Bronchial epithelial cell (primary cell): ENCODE measurements around the gene NACAD. TPM values are rescaled to one million over a fixed set of nuclear protein-coding genes. Genes with fewer than 3 reads are reported as not detected.
A peak's percentile ranks its signal among the peaks of the same experiment; 100 is the strongest.

Experiments
- DNase-seq: peaks from one replicate; pipeline ENCODE4 v3.0.0-alpha.2; 2010; ENCODE audit warnings: low read depth
- FAIRE-seq: peaks from 2 replicates; lab custom pipeline; 2011; peaks lifted over from hg19 to GRCh38; lab: Jason Lieb, UNC
- H3K27me3 ChIP-seq: 2 replicates; pipeline ENCODE4 v1.5.1; 2011; ENCODE audit warnings: low read length; ENCODE audit not compliant: control insufficient read depth, insufficient read depth
- H3K36me3 ChIP-seq: 2 replicates; pipeline ENCODE4 v1.5.1; 2011; ENCODE audit warnings: low read length; ENCODE audit not compliant: control insufficient read depth, insufficient read depth
- H3K4me3 ChIP-seq: 2 replicates; pipeline ENCODE4 v1.5.1; 2011; ENCODE audit warnings: mild to moderate bottlenecking, low read depth, low read length, control low read depth
- total RNA-seq: library from RNA; depleted of rRNA; stranded (reverse); fragments of >200 nt; gene quantifications from 2 replicates; pipeline ENCODE4 v1.2.1, GENCODE V29; 2014
- TF ChIP-seq, protein P1 (sequence below): IDR thresholded peaks from 2 replicates; pipeline ENCODE4 v1.5.1; 2011; ENCODE audit warnings: mild to moderate bottlenecking, moderate library complexity, low read length, control low read depth, inconsistent platforms; ENCODE audit not compliant: insufficient read depth, severe bottlenecking

Gene NACAD
- total RNA-seq, 1 donor from 2014 or later, result under 0.01 TPM

GRCh38 chr7:45075355-45075644, 13.5 kb downstream of the NACAD start:
- DNase-seq (no peak), FAIRE-seq (no peak)
- Histone ChIP-seq H3K27me3 (no peaks in the 10 kb centered on the region), H3K36me3 (peaks cover 31% of the 10 kb centered on the region), H3K4me3 (no peak overlapping the region)
- TF ChIP-seq, protein P1, sequence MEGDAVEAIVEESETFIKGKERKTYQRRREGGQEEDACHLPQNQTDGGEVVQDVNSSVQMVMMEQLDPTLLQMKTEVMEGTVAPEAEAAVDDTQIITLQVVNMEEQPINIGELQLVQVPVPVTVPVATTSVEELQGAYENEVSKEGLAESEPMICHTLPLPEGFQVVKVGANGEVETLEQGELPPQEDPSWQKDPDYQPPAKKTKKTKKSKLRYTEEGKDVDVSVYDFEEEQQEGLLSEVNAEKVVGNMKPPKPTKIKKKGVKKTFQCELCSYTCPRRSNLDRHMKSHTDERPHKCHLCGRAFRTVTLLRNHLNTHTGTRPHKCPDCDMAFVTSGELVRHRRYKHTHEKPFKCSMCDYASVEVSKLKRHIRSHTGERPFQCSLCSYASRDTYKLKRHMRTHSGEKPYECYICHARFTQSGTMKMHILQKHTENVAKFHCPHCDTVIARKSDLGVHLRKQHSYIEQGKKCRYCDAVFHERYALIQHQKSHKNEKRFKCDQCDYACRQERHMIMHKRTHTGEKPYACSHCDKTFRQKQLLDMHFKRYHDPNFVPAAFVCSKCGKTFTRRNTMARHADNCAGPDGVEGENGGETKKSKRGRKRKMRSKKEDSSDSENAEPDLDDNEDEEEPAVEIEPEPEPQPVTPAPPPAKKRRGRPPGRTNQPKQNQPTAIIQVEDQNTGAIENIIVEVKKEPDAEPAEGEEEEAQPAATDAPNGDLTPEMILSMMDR, result no peak

DNA sequence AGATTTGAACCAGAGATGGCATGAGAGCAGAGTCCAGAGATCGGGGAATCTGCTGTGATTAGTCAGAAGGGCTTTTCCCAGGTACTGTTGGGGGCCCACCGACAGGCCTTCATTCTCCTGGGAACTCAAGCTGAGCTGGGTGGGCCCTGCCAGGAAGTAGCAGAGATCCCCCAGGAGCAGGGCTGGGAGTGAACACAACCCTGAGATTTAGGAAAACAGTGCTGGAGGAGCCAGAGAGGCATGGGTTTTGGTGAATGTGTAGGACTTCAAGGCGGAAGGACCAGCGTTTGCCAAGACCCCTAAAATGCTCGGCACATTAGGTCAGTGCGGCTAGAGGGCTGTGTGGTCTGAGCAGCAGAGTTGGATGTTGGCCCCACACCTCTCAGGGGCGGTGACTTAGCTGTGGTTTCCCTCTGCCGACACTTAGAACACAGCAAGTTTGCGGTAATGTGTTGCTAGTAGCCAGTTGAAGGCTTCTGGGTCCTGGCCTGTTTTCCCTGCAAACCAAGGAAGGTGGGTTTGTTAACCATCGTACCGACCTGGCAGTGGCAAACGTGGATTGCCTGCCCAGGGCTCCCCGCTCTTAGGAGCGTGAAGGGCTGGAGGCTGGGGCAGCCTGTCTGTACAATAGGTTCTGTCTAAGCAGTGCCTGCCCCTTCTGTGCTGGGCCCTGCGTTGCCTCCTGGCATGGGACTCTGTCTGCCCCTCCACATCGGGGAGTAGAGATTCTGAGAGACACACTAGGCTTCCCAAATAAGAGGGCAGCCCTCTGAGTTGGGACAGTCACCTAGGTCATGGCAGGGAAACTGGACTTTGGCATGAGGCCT, 14.0 kb downstream of the NACAD start:
- Histone ChIP-seq H3K27me3 (no peaks in the 10 kb centered on the region), H3K4me3 (no peak overlapping the region), H3K36me3 (peaks cover 31% of the 10 kb centered on the region)
- TF ChIP-seq, protein P1, result no peak
- FAIRE-seq, result no peak
- DNase-seq, result no peak

- TF ChIP-seq, protein P1, result no peak
Observed at GRCh38 chr7:45073786-45074527, 14.8 kb downstream of the NACAD start.

GRCh38 chr7:45073031-45073785, 15.6 kb downstream of the NACAD start:
- no peak for DNase-seq
- no peak for FAIRE-seq
- TF ChIP-seq, protein P1, result no peak

More at GRCh38 chr7:45073786-45074527, 14.8 kb downstream of the NACAD start:
- Histone ChIP-seq H3K4me3 (no peak overlapping the region), H3K36me3 (peaks cover 31% of the 10 kb centered on the region), H3K27me3 (no peaks in the 10 kb centered on the region)
- FAIRE-seq (no peak), DNase-seq (no peak)

DNA sequence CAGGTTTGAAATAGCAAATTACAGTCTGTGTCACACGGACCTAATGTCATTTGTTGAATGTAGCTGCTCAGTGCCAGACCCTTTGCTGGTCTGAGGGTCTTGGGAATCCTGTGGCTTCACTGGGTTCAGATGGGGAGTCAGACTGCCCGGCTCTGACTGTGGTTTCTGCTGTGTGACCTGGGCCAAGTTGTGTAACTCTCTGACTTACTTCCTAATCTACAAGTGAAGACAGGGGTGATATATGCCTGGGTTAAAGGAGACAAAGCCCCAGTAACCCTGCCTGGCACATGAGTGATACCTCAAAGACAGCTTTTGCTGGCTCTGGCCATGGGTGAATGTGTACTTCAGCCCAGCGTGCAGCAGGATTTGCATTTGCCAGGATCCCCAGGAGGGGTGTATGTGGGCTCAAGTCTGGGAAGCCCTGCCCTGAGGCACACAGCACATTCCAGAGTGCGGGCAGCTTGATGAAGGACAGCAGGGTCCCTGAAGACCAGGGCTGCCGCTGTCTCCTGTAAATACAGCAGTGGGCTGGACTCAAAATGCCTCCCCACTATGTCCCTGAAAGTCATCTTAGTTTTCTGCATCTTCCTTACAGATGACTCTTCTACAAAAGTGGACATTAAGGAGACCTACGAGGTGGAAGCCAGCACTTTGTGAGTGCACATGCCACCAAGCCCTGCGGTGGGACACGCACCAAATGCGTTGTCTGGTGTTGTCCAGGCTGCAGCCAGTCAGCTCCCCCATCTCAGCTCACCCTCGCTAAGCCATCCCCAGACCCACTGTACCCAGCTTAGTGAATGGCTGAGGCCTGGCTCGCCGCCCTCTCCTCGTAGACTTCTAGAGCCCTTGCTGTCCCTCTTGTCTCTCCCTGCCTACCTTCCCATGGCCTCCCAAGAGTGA, 16.4 kb downstream of the NACAD start:
- Histone ChIP-seq H3K36me3 (peaks cover 37% of the 10 kb centered on the region), H3K27me3 (no peaks in the 10 kb centered on the region), H3K4me3 (no peak overlapping the region)
- TF ChIP-seq, protein P1, result no peak
- DNase-seq, result no peak
- peak; percentile 60 for FAIRE-seq

More at GRCh38 chr7:45073031-45073785, 15.6 kb downstream of the NACAD start:
- H3K4me3 ChIP-seq, result no peak overlapping the region
- H3K36me3 ChIP-seq, result peaks cover 34% of the 10 kb centered on the region
- H3K27me3 ChIP-seq, result no peaks in the 10 kb centered on the region
